Effector CD4-positive, alpha-beta T cell (primary cell): ENCODE results near the gene GRIPAP1.

Experiments used
- DNase-seq: peaks from one replicate; pipeline ENCODE4 v3.0.0-alpha.2; 2020

GRIPAP1 gene

GRCh38 chrX:48957827-48958634, 44.0 kb downstream of the GRIPAP1 start:
- DNase-seq: peak; percentile 88

- peak; percentile 75 for DNase-seq
Observed at GRCh38 chrX:48957477-48957826, 44.6 kb downstream of the GRIPAP1 start, which contains the start of gene OTUD5. Gene OTUD5 (minus strand): TSS chrX:48957607. CDS start chrX:48957570, 37 bp downstream.

- peak; percentile 50 for DNase-seq
Observed at GRCh38 chrX:48956728-48957414, 45.2 kb downstream of the GRIPAP1 start.

GRCh38 chrX:48948589-48948988, 53.5 kb downstream of the GRIPAP1 start:
- DNase-seq: no peak

GRCh38 chrX:48945517-48946348, 56.3 kb downstream of the GRIPAP1 start:
- peak; percentile 57 for DNase-seq

GRCh38 chrX:48942895-48943294, 59.2 kb downstream of the GRIPAP1 start:
- DNase-seq: no peak

GRCh38 chrX:48940404-48940955, 61.6 kb downstream of the GRIPAP1 start:
- DNase-seq: no peak

- DNase-seq: no peak
Observed at GRCh38 chrX:48939524-48940228, 62.4 kb downstream of the GRIPAP1 start.

GRCh38 chrX:48938721-48939425, 63.2 kb downstream of the GRIPAP1 start:
- peak; percentile 62 for DNase-seq

GRCh38 chrX:48937054-48937907, 64.8 kb downstream of the GRIPAP1 start:
- peak; percentile 80 for DNase-seq

GRCh38 chrX:48936429-48937053, 65.5 kb downstream of the GRIPAP1 start:
- no peak for DNase-seq

- DNase-seq: no peak
Observed at GRCh38 chrX:48935301-48935670, 66.8 kb downstream of the GRIPAP1 start.

GRCh38 chrX:48934581-48935300, 67.3 kb downstream of the GRIPAP1 start:
- no peak for DNase-seq

GRCh38 chrX:48933757-48934156, 68.3 kb downstream of the GRIPAP1 start:
- no peak for DNase-seq

GRCh38 chrX:48927736-48928382, 74.2 kb downstream of the GRIPAP1 start:
- no peak for DNase-seq

GRCh38 chrX:48927123-48927522, 74.9 kb downstream of the GRIPAP1 start:
- no peak for DNase-seq

- no peak for DNase-seq
Observed at GRCh38 chrX:48924270-48924669, 77.8 kb downstream of the GRIPAP1 start.

GRCh38 chrX:48923771-48924170, 78.3 kb downstream of the GRIPAP1 start:
- DNase-seq: no peak
